ENCODE results near the gene DCBLD1. TPM values are rescaled to one million over a fixed set of nuclear protein-coding genes. Genes with fewer than 3 reads are reported as not detected.

The DCBLD1 gene
- total RNA-seq, 4 donors from 2014 or later: 13.5 to 25.9 (median 21.2) TPM

GRCh38 chr6:117472667-117473066, 9.8 kb upstream of the DCBLD1 start:
- H3K4me3 ChIP-seq (replicated peaks in 1 of 3): no peak overlapping the region
- H3K27ac ChIP-seq: no peak overlapping the region
- DNase-seq: no peak
- no peaks in the 10 kb centered on the region for H3K36me3 ChIP-seq
- TF ChIP-seq CTCF (IDR thresholded peaks at IDR 0.05) (no peak), POLR2A (IDR thresholded peaks at IDR 0.05) (no peak)
- H3K27me3 ChIP-seq: no peaks in the 10 kb centered on the region
- H3K4me1 ChIP-seq: no peaks in the 10 kb centered on the region
- no peaks in the 10 kb centered on the region for H3K9me3 ChIP-seq
- 93 to 99% methylated on average over 3 of the region's 3 CpGs for WGBS, 2 donors
- intact Hi-C loops (cut with DNase I): no loop called here

GRCh38 chr6:117473401-117473800, 9.1 kb upstream of the DCBLD1 start:
- no peak for DNase-seq
- H3K9me3 ChIP-seq: no peaks in the 10 kb centered on the region
- H3K4me3 ChIP-seq (replicated peaks in 1 of 3): no peak overlapping the region
- 94 to 97% methylated on average over 1 of the region's 1 CpG for WGBS, 2 donors
- no peaks in the 10 kb centered on the region for H3K4me1 ChIP-seq
- H3K27me3 ChIP-seq: no peaks in the 10 kb centered on the region
- no peak overlapping the region for H3K27ac ChIP-seq
- TF ChIP-seq POLR2A (IDR thresholded peaks at IDR 0.05): no peak
- no peak for TF ChIP-seq CTCF (IDR thresholded peaks at IDR 0.05)
- H3K36me3 ChIP-seq: no peaks in the 10 kb centered on the region
- intact Hi-C loops (cut with DNase I): no loop called here

- intact Hi-C loops (cut with DNase I): no loop called here
- no peaks in the 10 kb centered on the region for H3K36me3 ChIP-seq
- H3K4me1 ChIP-seq: peaks cover 0 to 9% of the 10 kb centered on the region in 2 donors
- no peaks in the 10 kb centered on the region for H3K9me3 ChIP-seq
- no peak for DNase-seq
- no peaks in the 10 kb centered on the region for H3K27me3 ChIP-seq
- TF ChIP-seq CTCF (IDR thresholded peaks at IDR 0.05) (peak in 3 of 6 experiments; percentile 13 to 21 (median 13)), POLR2A (IDR thresholded peaks at IDR 0.05) (no peak)
- no peak overlapping the region for H3K4me3 ChIP-seq (replicated peaks in 1 of 3)
- H3K27ac ChIP-seq: no peak overlapping the region
- 85 to 89% methylated on average over 4 of the region's 4 CpGs for WGBS, 2 donors
Measured at GRCh38 chr6:117477988-117478852, 4.3 kb upstream of the DCBLD1 start.

GRCh38 chr6:117478853-117479231, 3.6 kb upstream of the DCBLD1 start:
- no peaks in the 10 kb centered on the region for H3K27me3 ChIP-seq
- intact Hi-C loops (cut with DNase I): no loop called here
- H3K4me1 ChIP-seq: peaks cover under 1 to 10% of the 10 kb centered on the region in 2 donors
- TF ChIP-seq POLR2A (IDR thresholded peaks at IDR 0.05): no peak
- TF ChIP-seq CTCF (IDR thresholded peaks at IDR 0.05): no peak
- WGBS, 2 donors: 93 to 94% methylated on average over 6 of the region's 6 CpGs
- H3K27ac ChIP-seq: no peak overlapping the region
- no peak for DNase-seq
- H3K9me3 ChIP-seq: no peaks in the 10 kb centered on the region
- H3K36me3 ChIP-seq: no peaks in the 10 kb centered on the region
- H3K4me3 ChIP-seq (replicated peaks in 1 of 3): no peak overlapping the region

GRCh38 chr6:117480651-117481050, 1.8 kb upstream of the DCBLD1 start:
- DNase-seq: no peak
- H3K9me3 ChIP-seq: no peaks in the 10 kb centered on the region
- intact Hi-C loops (cut with DNase I): loop anchor here (10.0 kb wide), 1 partner anchor 74 kb away; no protein-coding TSS in a partner anchor
- no peaks in the 10 kb centered on the region for H3K36me3 ChIP-seq
- no peaks in the 10 kb centered on the region for H3K27me3 ChIP-seq
- no peak for TF ChIP-seq CTCF (IDR thresholded peaks at IDR 0.05)
- TF ChIP-seq POLR2A (IDR thresholded peaks at IDR 0.05): no peak
- H3K4me3 ChIP-seq (replicated peaks in 1 of 3): no peak overlapping the region
- 91 to 94% methylated on average over 3 of the region's 3 CpGs for WGBS, 2 donors
- peaks cover 7 to 17% of the 10 kb centered on the region in 2 donors for H3K4me1 ChIP-seq
- H3K27ac ChIP-seq: no peak overlapping the region

Data from thyroid gland (tissue), 4 donors.